ENCODE measurements around the gene AGPS. TPM values are rescaled to one million over a fixed set of nuclear protein-coding genes. Genes with fewer than 3 reads are reported as not detected.

AGPS gene
- polyA plus RNA-seq, 2 of the 4 experiments (the other 2 are of a cell fraction) = 49.8 to 62.1 TPM

- POLR2A ChIA-PET = no interaction called here
- DNase-seq (ENCODE audit: low read depth in 1 of 2, low spot score in 1 of 2) (no peak), FAIRE-seq (no peak), ATAC-seq (no peak)
- H3K27ac ChIP-seq = no peak overlapping the region
- no peaks in the 10 kb centered on the region for H3K9me3 ChIP-seq
- no peak overlapping the region for H3K4me2 ChIP-seq
- H3K4me1 ChIP-seq = no peaks in the 10 kb centered on the region
- TF ChIP-seq JUNB (IDR thresholded peaks at IDR 0.05) (no peak), FOSB (CRISPR knock-in tag; IDR thresholded peaks at IDR 0.05) (no peak), TP53 (CRISPR knock-in tag; IDR thresholded peaks at IDR 0.05) (no peak)
- CTCF ChIA-PET = interaction anchor here (1.0 to 1.4 kb wide), 5 partner anchors 9 to 194 kb away, joined by 3 read pairs; no protein-coding TSS in a partner anchor
- H3K4me3 ChIP-seq = no peak overlapping the region
These were observed 138.0 kb downstream of the AGPS start for GRCh38 chr2:177530561-177530960.

DNA sequence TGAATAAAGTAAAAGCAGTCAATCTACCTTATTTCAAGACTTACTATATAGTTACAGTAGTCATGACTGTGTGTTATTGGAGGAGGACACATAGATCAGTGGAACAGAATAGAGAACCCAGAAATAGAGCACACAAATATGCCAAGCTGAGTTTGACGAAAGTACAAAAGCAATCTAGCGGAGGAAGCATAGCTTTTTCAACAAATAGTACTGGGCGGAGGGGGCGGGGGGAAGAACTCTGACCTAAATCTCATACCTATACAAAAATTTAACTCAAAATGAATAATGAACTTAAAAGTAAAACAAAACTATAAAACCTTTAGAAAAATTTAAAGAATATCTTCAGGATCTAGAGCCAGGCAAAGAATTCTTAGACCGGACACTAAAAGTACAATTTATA lies 139.1 kb downstream of the AGPS start:
- no peaks in the 10 kb centered on the region for H3K4me1 ChIP-seq
- no peaks in the 10 kb centered on the region for H3K9me3 ChIP-seq
- TF ChIP-seq PHF8 (IDR thresholded peaks at IDR 0.05; ENCODE audit: borderline replicate concordance, low read depth) (no peak), KDM5A (IDR thresholded peaks at IDR 0.05) (no peak), EHMT2 (IDR thresholded peaks at IDR 0.05; ENCODE audit: low read depth) (no peak), MAFK (IDR thresholded peaks at IDR 0.05; ENCODE audit: partially characterized antibody) (no peak), TFCP2L1 (CRISPR knock-in tag; IDR thresholded peaks at IDR 0.05) (no peak), HOXB13 (CRISPR knock-in tag; IDR thresholded peaks at IDR 0.05; ENCODE audit: low read depth) (no peak), POLR2A (IDR thresholded peaks at IDR 0.05; ENCODE audit: low read length) (no peak), CHD2 (IDR thresholded peaks at IDR 0.05; ENCODE audit: low read length, partially characterized antibody) (no peak), SREBF2 (IDR thresholded peaks at IDR 0.05) (no peak), CHD4 (IDR thresholded peaks at IDR 0.05; ENCODE audit: borderline replicate concordance) (no peak), TP53 (CRISPR knock-in tag; IDR thresholded peaks at IDR 0.05) (no peak), ELK1 (IDR thresholded peaks at IDR 0.05; ENCODE audit: low read depth, low read length) (no peak), CEBPB (IDR thresholded peaks at IDR 0.05) (no peak), RAD21 (conservative IDR thresholded peaks at IDR 0.05 in 1 of 2, IDR thresholded peaks at IDR 0.05 in 1 of 2) (no peak), KDM1A (IDR thresholded peaks at IDR 0.05; ENCODE audit: low read depth) (no peak), CBX8 (IDR thresholded peaks at IDR 0.05) (no peak)
- TF ChIP-seq, protein P1, sequence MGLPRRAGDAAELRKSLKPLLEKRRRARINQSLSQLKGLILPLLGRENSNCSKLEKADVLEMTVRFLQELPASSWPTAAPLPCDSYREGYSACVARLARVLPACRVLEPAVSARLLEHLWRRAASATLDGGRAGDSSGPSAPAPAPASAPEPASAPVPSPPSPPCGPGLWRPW (IDR thresholded peaks at IDR 0.05) = no peak
- TF ChIP-seq, protein P2, sequence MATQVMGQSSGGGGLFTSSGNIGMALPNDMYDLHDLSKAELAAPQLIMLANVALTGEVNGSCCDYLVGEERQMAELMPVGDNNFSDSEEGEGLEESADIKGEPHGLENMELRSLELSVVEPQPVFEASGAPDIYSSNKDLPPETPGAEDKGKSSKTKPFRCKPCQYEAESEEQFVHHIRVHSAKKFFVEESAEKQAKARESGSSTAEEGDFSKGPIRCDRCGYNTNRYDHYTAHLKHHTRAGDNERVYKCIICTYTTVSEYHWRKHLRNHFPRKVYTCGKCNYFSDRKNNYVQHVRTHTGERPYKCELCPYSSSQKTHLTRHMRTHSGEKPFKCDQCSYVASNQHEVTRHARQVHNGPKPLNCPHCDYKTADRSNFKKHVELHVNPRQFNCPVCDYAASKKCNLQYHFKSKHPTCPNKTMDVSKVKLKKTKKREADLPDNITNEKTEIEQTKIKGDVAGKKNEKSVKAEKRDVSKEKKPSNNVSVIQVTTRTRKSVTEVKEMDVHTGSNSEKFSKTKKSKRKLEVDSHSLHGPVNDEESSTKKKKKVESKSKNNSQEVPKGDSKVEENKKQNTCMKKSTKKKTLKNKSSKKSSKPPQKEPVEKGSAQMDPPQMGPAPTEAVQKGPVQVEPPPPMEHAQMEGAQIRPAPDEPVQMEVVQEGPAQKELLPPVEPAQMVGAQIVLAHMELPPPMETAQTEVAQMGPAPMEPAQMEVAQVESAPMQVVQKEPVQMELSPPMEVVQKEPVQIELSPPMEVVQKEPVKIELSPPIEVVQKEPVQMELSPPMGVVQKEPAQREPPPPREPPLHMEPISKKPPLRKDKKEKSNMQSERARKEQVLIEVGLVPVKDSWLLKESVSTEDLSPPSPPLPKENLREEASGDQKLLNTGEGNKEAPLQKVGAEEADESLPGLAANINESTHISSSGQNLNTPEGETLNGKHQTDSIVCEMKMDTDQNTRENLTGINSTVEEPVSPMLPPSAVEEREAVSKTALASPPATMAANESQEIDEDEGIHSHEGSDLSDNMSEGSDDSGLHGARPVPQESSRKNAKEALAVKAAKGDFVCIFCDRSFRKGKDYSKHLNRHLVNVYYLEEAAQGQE (IDR thresholded peaks at IDR 0.05) = no peak
- no peak overlapping the region for H3K4me3 ChIP-seq
- CTCF ChIA-PET = interaction anchor here (1.4 kb wide), 2 partner anchors 10 to 193 kb away, joined by 3 read pairs; no protein-coding TSS in a partner anchor
- DNase-seq (ENCODE audit: low read depth in 1 of 2, low spot score in 1 of 2) = no peak
- H3K27ac ChIP-seq = no peak overlapping the region
- no peak for ATAC-seq
- POLR2A ChIA-PET = no interaction called here
- no peak for FAIRE-seq
- 93% methylated on average over 5 of the region's 5 CpGs for WGBS (ENCODE audit: missing lambda C conversion rate)
- H3K4me2 ChIP-seq = no peak overlapping the region

- 86% methylated on average over 1 of the region's 1 CpG for WGBS (ENCODE audit: missing lambda C conversion rate)
- ChIA-PET CTCF (no interaction called here), POLR2A (no interaction called here)
- ATAC-seq (no peak), DNase-seq (ENCODE audit: low read depth in 1 of 2, low spot score in 1 of 2) (no peak), FAIRE-seq (no peak)
- Histone ChIP-seq H3K4me1 (no peaks in the 10 kb centered on the region), H3K9me3 (no peaks in the 10 kb centered on the region), H3K4me3 (no peak overlapping the region), H3K4me2 (no peak overlapping the region), H3K27ac (no peak overlapping the region)
- TF ChIP-seq TP53 (CRISPR knock-in tag; IDR thresholded peaks at IDR 0.05) = no peak
- no peak for TF ChIP-seq HEYL (CRISPR knock-in tag; IDR thresholded peaks at IDR 0.05)
- no peak for TF ChIP-seq RNF2 (IDR thresholded peaks at IDR 0.05; ENCODE audit: borderline replicate concordance, low read depth)
- no peak for TF ChIP-seq FOSL2 (IDR thresholded peaks at IDR 0.05)
- no peak for TF ChIP-seq FOSL2 (CRISPR knock-in tag; IDR thresholded peaks at IDR 0.05)
- TF ChIP-seq RARB (CRISPR knock-in tag; IDR thresholded peaks at IDR 0.05) = no peak
- TF ChIP-seq HMGXB4 (CRISPR knock-in tag; IDR thresholded peaks at IDR 0.05; ENCODE audit: borderline replicate concordance) = no peak
- TF ChIP-seq, protein P1 (IDR thresholded peaks at IDR 0.05) = no peak
- no peak for TF ChIP-seq RFX5 (IDR thresholded peaks at IDR 0.05)
- no peak for TF ChIP-seq HOXA7 (CRISPR knock-in tag; IDR thresholded peaks at IDR 0.05)
These were observed 140.0 kb downstream of the AGPS start for GRCh38 chr2:177532567-177532966.
